Bone marrow (tissue), 2 donors: Measurements from ENCODE around the gene LIPA.
A peak's percentile ranks its signal among the peaks of the same experiment; 100 is the strongest.

Experiments
- DNase-seq, 2 donors: peaks; one replicate each; lab custom pipeline; 2025; lab: John Stamatoyannopoulos, UW

The LIPA gene

DNA sequence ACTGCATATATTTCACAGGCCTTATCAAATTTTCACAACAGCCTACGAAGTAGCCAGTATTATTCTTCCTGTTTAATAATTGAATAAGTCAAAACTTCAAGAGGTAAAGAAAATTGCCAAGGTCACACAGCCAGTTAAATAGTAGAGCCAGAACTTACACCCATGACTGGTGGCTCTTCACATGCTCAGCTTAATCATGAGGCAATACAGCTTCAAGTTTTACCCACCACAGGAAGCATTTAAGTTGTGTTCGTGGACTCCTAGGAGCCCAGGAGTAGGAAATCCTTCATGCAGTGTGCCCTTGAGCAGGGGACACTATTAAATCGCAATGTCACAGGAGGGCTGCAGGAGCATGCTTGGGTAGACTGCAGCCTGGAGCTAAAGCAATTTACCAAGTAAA is 11.1 kb downstream of the LIPA start:
- no peak for DNase-seq

DNA sequence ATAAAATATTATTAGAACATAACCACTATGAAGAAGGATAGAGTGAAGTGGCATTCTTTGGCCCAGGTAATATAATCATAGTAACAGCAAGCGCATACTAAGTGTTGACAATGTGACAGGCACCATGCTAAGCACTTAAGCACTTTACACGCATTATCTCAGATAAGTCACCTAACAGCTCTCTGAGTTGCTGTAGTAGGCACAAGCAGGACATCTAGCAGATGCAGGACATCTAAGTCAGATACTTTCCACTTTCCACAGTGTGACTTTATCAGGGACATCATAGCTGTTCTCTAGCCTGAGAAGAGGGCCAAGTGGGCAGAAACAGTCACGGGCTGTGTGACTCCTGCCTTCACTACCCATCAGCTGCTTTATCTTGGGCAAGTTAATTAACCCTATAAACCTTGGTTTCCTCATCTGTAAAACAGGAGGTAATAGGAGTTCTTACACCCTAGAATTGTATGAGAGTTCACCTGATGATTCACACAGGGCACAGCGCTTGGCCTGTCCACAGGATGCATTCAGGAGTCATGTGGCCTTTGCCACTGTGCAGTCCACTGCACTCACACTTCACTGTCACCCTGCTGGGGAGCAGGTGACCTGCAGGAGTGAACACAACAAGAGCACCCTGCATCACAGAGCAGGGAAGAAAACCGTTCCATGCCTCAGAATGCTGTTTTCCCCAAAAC is 12.5 kb downstream of the LIPA start:
- DNase-seq: no peak

DNA sequence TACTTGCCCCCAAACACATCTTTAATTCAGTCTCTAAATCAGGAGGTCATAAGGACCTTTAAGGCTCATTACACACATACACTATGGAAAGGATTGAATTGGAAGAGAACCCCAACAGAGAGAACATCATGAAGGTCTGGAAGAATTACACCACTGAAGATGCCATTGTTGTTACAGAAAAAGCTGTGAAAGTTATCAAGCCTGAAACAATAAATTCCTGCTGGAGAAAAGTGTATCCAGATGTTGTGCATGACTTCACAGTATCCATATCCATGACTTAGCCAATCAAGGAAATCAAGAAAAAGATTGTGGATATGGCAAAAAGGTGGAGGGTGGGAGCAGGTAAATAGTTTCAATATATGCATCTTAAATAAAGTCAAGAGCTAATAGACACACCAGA is 13.7 kb downstream of the LIPA start:
- no peak for DNase-seq

DNA sequence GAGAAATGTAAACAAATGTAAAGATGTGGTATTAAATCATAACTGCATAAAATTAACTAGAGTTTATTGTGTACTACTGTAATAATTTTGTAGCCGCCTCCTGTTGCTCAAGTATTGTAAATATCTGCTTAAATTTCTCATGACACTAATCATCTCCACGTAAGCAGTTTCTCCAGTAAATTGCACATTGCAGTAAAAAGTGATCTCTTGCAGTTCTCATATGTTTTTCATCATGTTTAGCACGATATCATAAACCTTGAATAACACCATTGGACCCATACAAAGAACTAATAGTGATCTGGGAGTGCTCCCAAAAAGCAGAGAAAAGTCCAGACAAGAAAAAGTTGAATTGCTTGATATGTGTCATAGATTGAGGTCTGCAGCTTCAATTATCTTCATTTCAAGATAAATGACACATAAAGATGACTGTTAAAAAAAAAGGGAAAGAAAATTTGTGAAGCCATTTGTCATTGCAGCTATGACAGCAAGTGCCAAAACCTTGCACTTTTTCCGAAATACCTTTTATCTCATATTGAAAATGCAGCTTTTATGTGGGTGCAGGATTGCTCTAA is 15.3 kb downstream of the LIPA start:
- DNase-seq: no peak

DNA sequence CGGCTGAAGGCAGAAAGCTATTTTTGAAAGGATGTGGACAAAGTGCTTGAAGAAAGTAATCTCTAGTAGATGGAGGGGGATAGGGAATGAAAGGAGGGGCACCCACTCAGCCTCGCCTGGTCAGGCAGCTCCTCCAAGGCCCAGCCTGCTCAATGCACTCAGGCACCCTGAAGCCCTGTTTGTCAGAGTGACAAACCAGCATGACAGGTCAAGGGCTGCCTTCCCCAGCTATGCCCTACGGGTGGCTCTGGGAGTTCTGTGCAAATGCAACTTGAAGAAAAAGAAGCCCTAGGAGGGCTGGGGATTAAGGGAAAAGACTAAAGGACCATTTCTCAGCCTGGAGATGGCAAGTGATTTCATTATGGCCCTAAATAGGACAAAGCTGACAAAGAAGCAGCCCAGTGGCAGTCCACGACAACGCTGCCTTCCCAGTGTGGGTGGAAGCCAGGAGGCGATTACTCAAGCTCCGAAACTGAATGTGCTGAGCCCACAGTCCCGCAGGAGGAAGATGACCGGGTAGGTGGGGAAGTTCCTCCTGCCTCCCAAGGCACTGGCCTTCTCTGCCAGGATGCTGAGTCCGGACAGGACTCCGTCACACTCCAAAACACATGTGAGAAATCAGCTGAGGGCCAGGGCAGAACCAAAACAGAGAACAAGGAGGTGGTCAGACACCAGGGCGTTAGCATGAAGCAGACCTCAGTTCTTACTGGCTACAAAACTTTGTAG is 16.3 kb downstream of the LIPA start:
- no peak for DNase-seq

DNA sequence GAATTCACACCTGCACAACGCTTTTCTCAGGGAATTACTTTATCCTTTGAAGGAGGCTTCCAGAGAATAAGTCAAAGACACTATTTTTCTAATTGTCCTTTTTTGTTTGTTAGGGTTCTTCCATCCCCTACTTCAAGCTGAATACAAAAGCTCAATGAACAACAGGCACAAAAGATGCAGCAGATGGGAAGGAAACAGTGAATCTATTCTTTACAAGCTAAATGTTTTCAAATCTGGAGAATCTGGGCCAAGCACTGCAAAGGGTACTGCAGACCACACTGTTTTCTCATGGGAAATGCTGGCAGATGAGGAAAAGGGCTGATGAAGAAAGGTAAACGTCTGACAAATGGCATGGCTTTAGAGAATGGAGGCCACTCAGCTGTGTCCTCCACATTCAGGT is 18.5 kb downstream of the LIPA start:
- no peak for DNase-seq

DNA sequence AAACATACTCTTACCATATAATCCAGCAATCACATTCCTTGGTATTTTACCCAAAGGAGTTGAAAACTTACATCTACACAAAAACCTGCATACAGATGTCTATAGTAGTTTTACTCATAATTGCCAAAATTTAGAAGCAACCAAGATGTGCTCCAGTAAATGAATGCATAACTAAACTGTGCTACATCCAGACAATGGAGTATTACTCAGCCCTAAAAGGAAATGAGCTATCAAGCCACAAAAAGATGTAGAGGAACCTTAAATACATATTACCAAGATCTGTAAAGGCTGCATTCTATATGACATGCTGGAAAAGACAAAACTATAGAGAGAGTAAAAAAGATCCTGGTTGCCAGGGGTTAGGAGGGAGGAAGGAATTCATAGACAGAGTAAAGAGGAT is 22.6 kb downstream of the LIPA start:
- no peak for DNase-seq

DNA sequence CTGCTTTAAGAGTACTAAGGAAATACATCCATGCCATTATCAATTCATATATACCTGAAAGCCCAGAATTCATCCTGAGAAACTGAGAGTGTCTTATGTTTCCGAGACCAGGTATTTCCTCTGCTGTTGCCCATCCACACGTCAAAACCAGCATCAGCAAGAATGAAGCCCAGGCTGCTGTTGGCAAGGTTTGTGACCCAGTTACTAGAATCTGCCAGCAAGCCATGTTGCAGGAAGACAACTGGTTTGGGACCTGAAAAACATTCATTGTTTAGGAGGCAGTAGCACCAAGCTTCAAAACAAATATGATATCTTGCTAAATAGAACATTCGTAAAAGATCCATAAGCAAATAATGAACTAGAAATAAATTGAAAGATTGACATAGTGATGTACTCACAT is 23.4 kb downstream of the LIPA start:
- DNase-seq: no peak

DNA sequence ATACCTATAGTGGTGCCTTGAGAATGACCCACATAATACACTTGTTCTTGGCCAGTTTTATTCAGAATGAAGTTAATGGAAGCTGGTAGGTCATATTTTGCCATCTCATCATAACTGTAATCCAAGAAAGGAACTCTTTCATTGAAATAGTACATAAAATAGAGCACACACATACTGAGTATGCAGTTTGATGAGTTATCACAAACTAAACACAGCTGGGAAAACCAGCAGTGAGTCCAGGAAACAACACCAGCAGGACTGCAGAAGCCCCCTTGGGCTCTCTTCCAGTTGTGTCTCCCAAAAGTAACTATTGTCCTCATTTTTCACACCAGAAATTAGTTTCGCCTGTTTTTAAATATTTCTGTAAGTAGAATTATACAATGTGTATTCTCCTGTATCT is 24.7 kb downstream of the LIPA start:
- DNase-seq: no peak

DNA sequence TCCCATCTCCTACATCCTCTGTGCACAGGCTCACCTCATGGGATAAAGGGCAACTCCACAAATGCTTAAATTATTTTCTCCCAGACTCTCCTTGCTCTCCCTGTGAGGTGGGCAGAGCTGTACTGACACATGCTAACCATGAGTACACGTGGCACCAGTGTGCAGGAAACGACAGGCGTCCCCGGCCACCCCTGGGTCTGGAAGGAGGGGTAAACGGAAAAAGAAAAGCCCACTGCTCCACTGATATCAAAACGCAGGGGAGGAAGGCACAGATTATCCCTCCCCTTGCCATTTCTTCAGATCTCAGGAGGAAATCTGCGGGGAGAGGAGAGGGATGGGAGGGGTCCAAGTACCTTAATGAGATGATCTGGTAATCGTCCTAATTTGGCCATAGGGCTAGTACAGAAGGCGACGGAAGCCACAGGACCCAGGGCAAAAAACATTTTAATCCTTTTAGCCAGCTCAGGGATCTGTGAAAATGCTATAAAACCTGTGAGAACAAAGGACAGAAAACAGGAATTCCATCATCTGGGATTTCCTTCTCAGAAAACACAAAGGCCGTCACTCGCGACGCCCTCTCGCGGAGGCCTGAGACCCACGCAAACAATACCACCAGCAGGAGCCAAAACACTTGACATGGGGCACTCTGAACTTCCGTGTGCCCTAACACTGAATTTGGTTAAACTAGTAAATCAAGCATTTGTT is 26.7 kb downstream of the LIPA start:
- DNase-seq: no peak

DNA sequence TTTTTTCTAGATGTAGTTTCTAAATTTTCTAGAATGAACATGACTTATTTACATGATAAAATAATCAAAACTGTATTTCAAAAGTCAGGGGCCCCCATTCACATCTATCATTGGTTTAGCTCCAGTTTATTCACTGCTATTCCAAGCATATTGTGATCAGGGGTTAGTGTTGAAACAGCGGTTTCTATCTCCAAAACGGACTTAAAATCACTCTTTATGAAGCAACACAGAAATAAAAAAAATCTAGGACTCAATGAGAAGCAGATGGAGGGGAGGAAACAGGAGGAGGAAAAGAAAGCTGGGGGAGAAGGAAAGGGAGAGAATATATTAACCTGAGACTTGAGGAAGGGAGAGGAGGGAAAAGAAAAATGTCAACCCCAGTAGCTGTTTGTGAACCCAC is 29.7 kb downstream of the LIPA start:
- DNase-seq: no peak

DNA sequence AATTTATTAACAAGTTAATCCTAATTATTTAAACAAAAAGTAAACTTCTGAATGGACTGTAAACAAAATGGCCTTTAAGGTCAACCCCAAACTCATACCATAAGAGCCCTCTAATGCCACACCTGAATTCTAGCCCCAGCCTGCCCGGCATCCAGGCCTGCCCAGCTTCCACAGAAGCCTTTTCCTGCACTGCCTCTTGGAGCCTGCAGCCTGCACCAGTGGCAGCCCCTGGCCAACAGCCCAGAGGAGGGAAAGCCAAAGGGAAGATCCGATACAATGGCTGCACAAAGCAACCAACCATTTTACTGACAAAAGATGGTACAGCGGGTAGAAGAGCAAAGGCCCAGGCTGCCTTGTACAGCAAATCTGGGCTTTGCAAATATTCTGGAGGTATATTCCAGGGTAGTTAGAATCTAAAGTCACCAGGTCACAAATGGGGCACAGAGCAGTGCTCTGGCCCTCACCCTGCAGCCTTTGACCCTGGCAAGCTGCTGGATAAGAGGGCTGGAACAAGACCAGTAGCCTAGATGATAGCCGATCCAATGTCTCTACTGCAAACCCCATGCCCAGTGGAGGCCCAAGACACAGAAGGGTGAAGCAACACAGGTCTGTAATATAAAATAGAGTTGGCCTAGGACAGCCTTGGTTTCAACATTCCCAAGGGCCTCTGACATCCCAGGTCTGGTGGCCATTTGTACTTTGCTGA is 31.9 kb downstream of the LIPA start:
- no peak for DNase-seq

DNA sequence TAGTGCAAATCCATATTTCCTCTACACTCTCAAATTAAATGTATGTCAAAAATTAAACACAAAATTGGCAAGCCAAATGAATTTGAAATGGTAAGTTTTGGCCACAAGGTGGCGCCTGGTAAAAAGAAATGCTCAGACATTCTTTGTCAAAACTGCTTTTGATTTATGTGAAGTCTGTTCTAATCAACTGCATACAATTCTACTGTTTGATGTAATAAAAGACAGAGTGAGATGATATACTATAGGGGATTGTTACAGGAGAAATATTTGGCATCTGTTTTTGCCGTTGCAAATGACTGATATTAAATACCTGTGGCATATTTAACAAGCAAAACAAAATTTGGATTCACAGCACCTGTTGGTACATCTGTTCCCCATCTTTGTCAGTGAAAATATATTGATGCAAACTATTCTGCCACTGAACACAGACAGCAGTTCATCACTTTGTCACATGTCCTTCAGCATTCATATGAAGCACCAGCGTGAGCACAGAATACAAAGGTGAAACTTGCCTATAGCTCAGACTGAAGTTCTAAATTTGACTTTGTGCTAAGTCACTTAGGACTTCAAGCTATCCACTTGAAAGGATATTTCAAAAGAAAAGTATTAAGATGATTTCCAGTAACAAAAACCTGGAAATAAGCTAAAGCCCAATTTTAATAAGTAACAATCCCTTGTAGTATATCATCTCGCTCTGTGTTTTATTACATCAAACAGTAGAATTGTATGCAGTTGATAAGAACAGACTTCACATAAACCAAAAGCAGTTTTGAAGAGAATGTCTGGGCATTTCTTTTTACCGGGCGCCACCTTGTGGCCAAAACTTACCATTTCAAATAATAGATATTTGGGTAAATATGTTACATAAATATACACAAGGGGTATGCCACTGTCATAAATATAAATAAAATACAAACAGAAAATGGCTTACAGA is 34.3 kb downstream of the LIPA start:
- peak in 1 of 2 donors; percentile 47 for DNase-seq

DNA sequence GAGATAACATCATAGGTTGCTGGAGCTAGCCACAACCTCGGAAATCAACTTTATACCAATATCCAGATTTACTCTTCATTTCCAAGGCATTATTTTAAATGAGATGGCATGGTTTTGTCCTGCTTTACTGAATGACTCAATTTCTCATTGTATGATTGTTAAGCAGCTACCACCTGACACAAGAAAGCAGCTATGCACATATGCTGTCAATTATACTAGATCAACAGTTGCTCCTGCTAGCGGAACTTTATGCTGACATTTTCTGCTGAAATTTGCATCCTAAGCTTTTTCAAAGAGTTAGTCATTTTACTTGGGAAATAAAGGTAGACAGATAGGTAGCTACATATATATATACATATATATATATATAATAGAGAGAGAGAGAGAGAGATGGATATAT is 35.5 kb downstream of the LIPA start:
- DNase-seq: no peak

DNA sequence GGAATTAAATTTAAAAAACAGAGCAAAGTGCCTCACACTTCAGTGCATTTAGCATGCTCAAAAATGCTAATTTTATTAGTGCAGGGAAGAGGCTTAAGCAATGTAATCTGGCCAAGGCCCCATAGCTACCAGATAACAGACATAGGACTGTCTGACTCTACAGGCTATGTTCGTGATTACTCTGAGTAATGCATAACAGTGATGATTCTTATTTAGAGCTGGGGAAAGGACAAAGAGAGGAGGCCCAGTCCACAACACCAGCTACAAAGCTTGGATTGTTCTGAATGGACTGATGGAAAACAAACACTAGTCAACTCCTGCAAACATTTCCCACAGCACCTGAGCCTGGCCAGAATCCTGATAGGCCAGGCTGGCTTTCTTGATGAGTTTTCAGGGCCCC is 36.1 kb downstream of the LIPA start:
- DNase-seq: no peak

DNA sequence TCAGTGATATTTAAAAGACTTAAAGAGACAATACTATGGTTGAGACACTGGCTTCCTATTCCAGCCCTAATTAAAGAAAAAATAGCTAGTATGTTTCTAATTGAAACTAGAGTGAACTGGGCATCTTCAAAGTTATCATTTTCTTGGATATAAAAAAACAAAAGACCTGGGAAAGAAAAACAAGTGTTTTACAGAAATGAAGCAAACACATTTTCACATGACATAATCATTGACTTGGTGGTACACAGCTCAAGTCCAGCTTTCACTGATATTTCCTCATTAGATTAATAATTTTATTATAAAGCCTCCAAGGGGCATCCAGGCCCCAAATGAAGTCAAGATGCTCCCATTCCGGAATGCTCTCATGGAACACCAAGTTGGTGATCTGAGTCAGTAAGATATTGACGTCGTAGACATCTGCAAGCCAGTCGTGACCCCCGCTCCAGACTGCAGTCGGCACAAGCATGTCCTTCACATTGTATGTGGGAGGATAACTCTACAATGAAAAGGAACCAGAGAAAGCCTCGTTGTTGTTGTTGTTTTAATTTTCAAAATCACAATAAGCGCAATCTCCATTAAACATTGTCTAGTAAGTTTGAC is 36.9 kb downstream of the LIPA start:
- DNase-seq: no peak

DNA sequence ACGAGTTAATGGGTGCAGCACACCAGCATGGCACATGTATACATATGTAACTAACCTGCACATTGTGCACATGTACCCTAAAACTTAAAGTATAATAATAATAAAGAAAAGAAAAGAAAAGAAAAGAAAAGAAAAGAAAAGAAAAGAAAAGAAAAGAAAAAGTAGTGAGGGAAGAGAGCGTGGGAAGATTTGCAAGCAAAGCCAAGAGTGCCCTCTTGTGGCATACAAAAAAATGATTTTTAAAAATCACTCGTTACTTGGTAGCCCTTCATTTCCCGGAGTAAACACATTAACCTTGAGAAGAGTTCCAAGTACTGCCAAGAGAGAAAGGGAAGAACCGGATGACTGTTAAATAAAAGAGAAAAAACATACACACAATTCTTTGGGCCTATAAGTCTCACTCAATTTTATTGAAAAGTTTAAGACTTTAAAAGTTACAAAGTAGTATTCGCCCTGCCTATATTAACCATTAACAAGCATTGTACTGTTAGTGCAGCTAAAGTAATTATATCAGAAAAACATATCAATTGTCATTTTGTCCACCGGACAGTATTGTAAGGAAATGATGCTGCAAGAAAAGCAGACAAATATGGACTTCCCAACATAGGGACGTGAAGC is 38.3 kb downstream of the LIPA start:
- DNase-seq: peak in 1 of 2 donors; percentile 22

DNA sequence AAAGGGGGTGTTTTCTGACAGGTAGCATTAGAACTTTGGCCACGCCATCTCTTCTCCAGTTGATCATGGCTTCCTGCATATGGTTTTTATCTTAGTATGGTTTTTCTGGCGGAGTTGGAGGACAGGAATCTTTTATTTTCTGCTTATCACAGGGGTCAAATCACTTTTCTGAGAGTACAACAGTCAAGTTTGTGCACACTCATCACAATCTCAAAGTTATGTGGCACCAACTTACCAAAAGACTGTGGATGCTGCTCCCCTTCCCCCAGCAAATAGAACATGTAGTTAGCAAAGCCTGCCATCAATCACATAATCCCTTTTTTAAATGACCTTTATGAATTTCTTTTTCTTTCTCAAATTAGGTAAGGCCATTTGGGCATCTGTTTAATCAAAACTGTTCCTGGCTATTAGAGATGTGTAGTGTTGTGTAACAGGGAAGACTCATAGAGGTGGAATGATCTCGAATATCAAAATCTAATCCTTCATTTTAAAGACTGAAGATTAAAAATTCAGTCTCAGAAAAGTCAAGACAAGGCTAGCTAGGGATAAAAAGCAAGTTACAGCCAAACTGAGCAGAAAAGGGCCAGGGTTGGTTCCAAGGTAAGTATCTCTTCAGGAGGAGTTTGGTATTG is 40.7 kb downstream of the LIPA start:
- no peak for DNase-seq

DNA sequence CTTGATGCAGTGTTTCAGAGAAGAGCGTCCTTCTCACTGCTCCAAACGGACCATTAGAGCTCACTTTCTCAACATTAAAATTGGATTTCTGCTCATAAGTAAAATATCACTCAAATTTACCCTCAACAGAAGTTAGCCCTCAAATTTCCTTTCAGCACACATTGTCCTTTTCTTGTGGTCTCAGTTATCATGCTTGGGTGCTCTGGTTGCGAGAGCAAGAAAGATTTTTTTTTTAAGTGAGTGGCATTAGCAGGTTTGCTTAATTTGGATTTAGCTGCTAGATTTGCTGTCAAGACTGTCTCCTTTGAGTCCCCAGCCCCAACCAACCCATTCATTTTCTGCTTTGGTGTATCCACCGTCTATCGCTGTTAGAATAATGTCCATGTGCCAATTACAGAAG is 41.9 kb downstream of the LIPA start:
- DNase-seq: no peak
